Stimulated activated CD8-positive, alpha-beta memory T cell treated with anti-CD3 and anti-CD28 coated beads, Interleukin-4, amount 100 ng/mL, for 24 hours (primary cell): ENCODE data around the gene MERTK.

Source experiments
- DNase-seq: peaks from one replicate; pipeline ENCODE4 v3.0.0-alpha.2; 2020; ENCODE audit warnings: low read depth

Gene MERTK

GRCh38 chr2:111981666-111982065 lies 83.3 kb downstream of the MERTK start:
- DNase-seq: no peak

- no peak for DNase-seq
Measured at GRCh38 chr2:111982822-111983221, 84.4 kb downstream of the MERTK start.

- no peak for DNase-seq
Measured at GRCh38 chr2:111983478-111984212, 85.2 kb downstream of the MERTK start.

- no peak for DNase-seq
Measured at GRCh38 chr2:111984213-111984604, 85.8 kb downstream of the MERTK start.

- no peak for DNase-seq
Measured at GRCh38 chr2:111985514-111985913, 87.1 kb downstream of the MERTK start.

GRCh38 chr2:111986116-111986900 lies 87.9 kb downstream of the MERTK start:
- no peak for DNase-seq

GRCh38 chr2:111990375-111990774 lies 92.0 kb downstream of the MERTK start:
- no peak for DNase-seq

- no peak for DNase-seq
Measured at GRCh38 chr2:111990856-111991255, 92.4 kb downstream of the MERTK start.

GRCh38 chr2:111994042-111994441 lies 95.6 kb downstream of the MERTK start:
- DNase-seq: no peak

GRCh38 chr2:111995148-111995547 lies 96.7 kb downstream of the MERTK start:
- no peak for DNase-seq

- DNase-seq: no peak
Measured at GRCh38 chr2:111999809-112000208, 101.4 kb downstream of the MERTK start.

GRCh38 chr2:112000399-112001135 lies 102.2 kb downstream of the MERTK start:
- DNase-seq: no peak

GRCh38 chr2:112001136-112001715 lies 102.8 kb downstream of the MERTK start:
- DNase-seq: no peak

GRCh38 chr2:112001942-112002341 lies 103.5 kb downstream of the MERTK start:
- DNase-seq: no peak

GRCh38 chr2:112003576-112004252 lies 105.3 kb downstream of the MERTK start:
- no peak for DNase-seq

GRCh38 chr2:112004253-112004645 lies 105.8 kb downstream of the MERTK start:
- no peak for DNase-seq

GRCh38 chr2:112005406-112006075 lies 107.1 kb downstream of the MERTK start:
- DNase-seq: no peak

- no peak for DNase-seq
Measured at GRCh38 chr2:112006076-112006410, 107.6 kb downstream of the MERTK start.

GRCh38 chr2:112007493-112007892 lies 109.1 kb downstream of the MERTK start:
- DNase-seq: no peak

GRCh38 chr2:112008910-112009485 lies 110.6 kb downstream of the MERTK start:
- no peak for DNase-seq

- no peak for DNase-seq
Measured at GRCh38 chr2:112010751-112011150, 112.3 kb downstream of the MERTK start.
